Caco-2 (cell line): ENCODE results near the gene EDN1. TPM values are rescaled to one million over a fixed set of nuclear protein-coding genes. Genes with fewer than 3 reads are reported as not detected.

Experiments
- BruUV-seq: library from RNA; stranded (reverse); fragments of 400-500 nt; replicated peaks from 2 replicates; lab custom pipeline; 2021; lab: Mats Ljungman, UMichigan
- CTCF ChIA-PET: fragments of 300-600 bp; sonication (Branson Sonifier 250); formaldehyde crosslinking; loops from one replicate; lab custom pipeline; 2022; ENCODE audit warnings: antibody characterized with exemption; lab: Charles Lee
- POLR2A ChIA-PET: fragments of 300-600 bp; sonication (Branson Sonifier 250); formaldehyde crosslinking; loops from one replicate; lab custom pipeline; 2022; ENCODE audit warnings: antibody characterized with exemption; lab: Charles Lee
- DNase-seq, 2 experiments: peaks; one replicate each; pipeline versions ENCODE4 v3.0.0 to v3.0.0-alpha.2; 2020 to 2022
- H3K27me3 ChIP-seq: replicated peaks from 2 replicates; pipeline ENCODE4 v1.6.0; 2011; ENCODE audit warnings: low read length; ENCODE audit not compliant: control insufficient read depth, insufficient read depth
- H3K36me3 ChIP-seq: 2 replicates; pipeline ENCODE4 v1.5.1; 2011; ENCODE audit warnings: low read length; ENCODE audit not compliant: control insufficient read depth, insufficient read depth
- H3K4me1 ChIP-seq: fragments of 250-450 bp; sonication (Bioruptor Pico); 2 replicates; pipeline ENCODE4 v1.5.1; 2020; ENCODE audit warnings: mild to moderate bottlenecking
- H3K4me3 ChIP-seq: 2 replicates; pipeline ENCODE4 v1.5.1; 2011; ENCODE audit warnings: low read depth, mild to moderate bottlenecking, control low read depth, low read length
- H3K9me3 ChIP-seq: fragments of 250-450 bp; sonication (Bioruptor Pico); 2 replicates; pipeline ENCODE4 v1.5.1; 2020; ENCODE audit warnings: mild to moderate bottlenecking, moderate library complexity
- H3K27ac Mint-ChIP-seq: one replicate; pipeline ENCODE4 v1.8.0; 2022; ENCODE audit warnings: mixed read lengths; ENCODE audit not compliant: unreplicated experiment
- H3K27me3 Mint-ChIP-seq: one replicate; pipeline ENCODE4 v1.8.0; 2022; ENCODE audit warnings: mixed read lengths; ENCODE audit not compliant: insufficient read depth, unreplicated experiment
- H3K36me3 Mint-ChIP-seq: one replicate; pipeline ENCODE4 v1.8.0; 2022; ENCODE audit warnings: mild to moderate bottlenecking, mixed read lengths; ENCODE audit not compliant: insufficient read depth, unreplicated experiment
- H3K4me1 Mint-ChIP-seq: one replicate; pipeline ENCODE4 v1.8.0; 2022; ENCODE audit warnings: low read depth, mixed read lengths; ENCODE audit not compliant: unreplicated experiment
- H3K4me3 Mint-ChIP-seq: one replicate; pipeline ENCODE4 v1.8.0; 2022; ENCODE audit warnings: mild to moderate bottlenecking, moderate library complexity, mixed read lengths; ENCODE audit not compliant: unreplicated experiment
- H3K9me3 Mint-ChIP-seq: one replicate; pipeline ENCODE4 v1.8.0; 2022; ENCODE audit warnings: mixed read lengths; ENCODE audit not compliant: unreplicated experiment
- CTCF ChIP-seq, 2 experiments: fragments of 200-600 bp in 1 of 2; IDR thresholded peaks; 1 replicate in 1 of 2; 2 replicates in 1 of 2; pipeline versions ENCODE4 v1.5.1 to v1.8.0; 2011 to 2022; ENCODE audit warnings: antibody characterized with exemption in 1 of 2, control low read depth in 1 of 2, inconsistent platforms in 1 of 2, low read depth in 1 of 2, low read length in 1 of 2, mild to moderate bottlenecking in 1 of 2, moderate library complexity in 1 of 2; ENCODE audit not compliant: insufficient read depth in 1 of 2, severe bottlenecking in 1 of 2, unreplicated experiment in 1 of 2
- intact Hi-C: fragments of 100-400 bp; cut with micrococcal nuclease; formaldehyde crosslinking; loops from one replicate; pipeline ENCODE4 v1.10.0; 2022; ENCODE audit not compliant: unreplicated experiment
- total RNA-seq: library from RNA; stranded (reverse); gene quantifications from 2 replicates; pipeline ENCODE4 v1.2.3, GENCODE V29; 2022

Gene EDN1
- total RNA-seq, 1 experiment from 2014 or later = 14.0 TPM

- ChIA-PET POLR2A (no interaction called here), CTCF (interaction anchor here (1.3 kb wide), 1 partner anchor 309 kb away, joined by 5 read pairs; no protein-coding TSS in a partner anchor)
- Mint-ChIP-seq H3K27ac (peak overlapping the region; percentile 91), H3K4me1 (peaks cover 49% of the 10 kb centered on the region), H3K27me3 (no peaks in the 10 kb centered on the region), H3K36me3 (peaks cover 76% of the 10 kb centered on the region), H3K4me3 (peak overlapping the region; percentile 25), H3K9me3 (no peaks in the 10 kb centered on the region)
- intact Hi-C loops = loop anchor here (2.0 to 5.0 kb wide), 2 partner anchors 77 to 148 kb away; no protein-coding TSS in a partner anchor
- Histone ChIP-seq H3K9me3 (no peaks in the 10 kb centered on the region), H3K27me3 (no peaks in the 10 kb centered on the region), H3K4me3 (no peak overlapping the region), H3K4me1 (peaks cover 63% of the 10 kb centered on the region), H3K36me3 (no peaks in the 10 kb centered on the region; the same call in 1 of the 2 replicates)
- no TSS peak for BruUV-seq
- DNase-seq = no peak
- no peak for TF ChIP-seq CTCF (IDR thresholded peaks at IDR 0.05; ENCODE audit: insufficient read depth in 1 of 2, low read depth in 1 of 2, low read length in 1 of 2, severe bottlenecking in 1 of 2, unreplicated experiment in 1 of 2)
These were observed 4.0 kb downstream of the EDN1 start for GRCh38 chr6:12293931-12294807.

- no peaks in the 10 kb centered on the region for H3K27me3 Mint-ChIP-seq
- H3K4me1 Mint-ChIP-seq = peaks cover 49% of the 10 kb centered on the region
- H3K4me3 Mint-ChIP-seq = peak overlapping the region; percentile 61
- H3K9me3 ChIP-seq = no peaks in the 10 kb centered on the region
- TF ChIP-seq CTCF (IDR thresholded peaks at IDR 0.05; ENCODE audit: insufficient read depth in 1 of 2, low read depth in 1 of 2, low read length in 1 of 2, severe bottlenecking in 1 of 2, unreplicated experiment in 1 of 2) = no peak
- H3K27me3 ChIP-seq = no peaks in the 10 kb centered on the region
- intact Hi-C loops = loop anchor here (5.0 kb wide), 1 partner anchor 147 kb away; no protein-coding TSS in a partner anchor
- CTCF ChIA-PET = interaction anchor here (1.3 kb wide), 1 partner anchor 308 kb away, joined by 5 read pairs; no protein-coding TSS in a partner anchor
- no peak for DNase-seq
- BruUV-seq = no TSS peak
- peaks cover 79% of the 10 kb centered on the region for H3K36me3 Mint-ChIP-seq
- POLR2A ChIA-PET = interaction anchor here (0.7 kb wide), 1 partner anchor 70 kb away, joined by 9 read pairs; no protein-coding TSS in a partner anchor
- H3K27ac Mint-ChIP-seq = peak overlapping the region; percentile 91
- H3K4me3 ChIP-seq = no peak overlapping the region
- H3K9me3 Mint-ChIP-seq = peaks cover 4% of the 10 kb centered on the region
- peaks cover 63% of the 10 kb centered on the region for H3K4me1 ChIP-seq
- no peaks in the 10 kb centered on the region; the same call in 1 of the 2 replicates for H3K36me3 ChIP-seq
These were observed 4.8 kb downstream of the EDN1 start for GRCh38 chr6:12294851-12295536.
